Measurements from ENCODE around the gene SYNPO2. TPM values are rescaled to one million over a fixed set of nuclear protein-coding genes. Genes with fewer than 3 reads are reported as not detected.

Gene SYNPO2
- total RNA-seq, 1 experiment from 2014 or later = 0.28 TPM

- no TSS peak for BruUV-seq (replicated peaks)
- Histone ChIP-seq H3K36me3 (ENCODE audit: control insufficient read depth, insufficient read depth, low read length) (no peaks in the 10 kb centered on the region), H3K27me3 (ENCODE audit: control insufficient read depth, insufficient read depth, low read length) (no peaks in the 10 kb centered on the region), H3K4me3 (ENCODE audit: low read depth in 2 of 2, low read length in 2 of 2) (no peak overlapping the region), H3K27ac (ENCODE audit: low read length) (no peak overlapping the region), H3K4me1 (ENCODE audit: control insufficient read depth, insufficient read depth, low read length) (no peaks in the 10 kb centered on the region), H3K9me3 (ENCODE audit: control insufficient read depth, insufficient read depth, low read depth, low read length) (no peaks in the 10 kb centered on the region)
- TF ChIP-seq CTCF (IDR thresholded peaks at IDR 0.05) = no peak
- TF ChIP-seq POLR2AphosphoS5 (IDR thresholded peaks at IDR 0.05; ENCODE audit: low read depth, low read length) = no peak
- TF ChIP-seq REST (IDR thresholded peaks at IDR 0.05; ENCODE audit: insufficient read depth in 1 of 2, low read depth in 2 of 2, low read length in 1 of 2) = no peak
- TF ChIP-seq TCF7L2 (IDR thresholded peaks at IDR 0.05; ENCODE audit: low read depth, low read length) = no peak
- in situ Hi-C loops (cut with HindIII; ENCODE audit: low pct_unique_long_range_greater_than_20kb, low sequenced_read_pairs) = no loop called here
- no peak for DNase-seq (ENCODE audit: low read depth, low spot score)
- no peak for ATAC-seq
- intact Hi-C loops (cut with micrococcal nuclease; ENCODE audit: unreplicated experiment) = no loop called here
- ChIA-PET POLR2A (no interaction called here), CTCF (no interaction called here)
Measured at GRCh38 chr4:119106036-119107000, 217.7 kb downstream of the SYNPO2 start.

GRCh38 chr4:119110121-119110520 is 221.5 kb downstream of the SYNPO2 start:
- TF ChIP-seq REST (IDR thresholded peaks at IDR 0.05; ENCODE audit: insufficient read depth in 1 of 2, low read depth in 2 of 2, low read length in 1 of 2) = no peak
- no peak for TF ChIP-seq TCF7L2 (IDR thresholded peaks at IDR 0.05; ENCODE audit: low read depth, low read length)
- TF ChIP-seq CTCF (IDR thresholded peaks at IDR 0.05) = no peak
- TF ChIP-seq SIN3A (IDR thresholded peaks at IDR 0.05; ENCODE audit: borderline replicate concordance, insufficient read depth, low read depth, low read length) = no peak
- no peak for TF ChIP-seq POLR2AphosphoS5 (IDR thresholded peaks at IDR 0.05; ENCODE audit: low read depth, low read length)
- ATAC-seq (no peak), DNase-seq (ENCODE audit: low read depth, low spot score) (no peak)
- Histone ChIP-seq H3K27ac (ENCODE audit: low read length) (no peak overlapping the region), H3K9me3 (ENCODE audit: control insufficient read depth, insufficient read depth, low read depth, low read length) (no peaks in the 10 kb centered on the region), H3K36me3 (ENCODE audit: control insufficient read depth, insufficient read depth, low read length) (no peaks in the 10 kb centered on the region), H3K4me3 (ENCODE audit: low read depth in 2 of 2, low read length in 2 of 2) (no peak overlapping the region), H3K27me3 (ENCODE audit: control insufficient read depth, insufficient read depth, low read length) (no peaks in the 10 kb centered on the region), H3K4me1 (ENCODE audit: control insufficient read depth, insufficient read depth, low read length) (no peaks in the 10 kb centered on the region)
- ChIA-PET POLR2A (no interaction called here), CTCF (no interaction called here)
- in situ Hi-C loops (cut with HindIII; ENCODE audit: low pct_unique_long_range_greater_than_20kb, low sequenced_read_pairs) = no loop called here
- intact Hi-C loops (cut with micrococcal nuclease; ENCODE audit: unreplicated experiment) = no loop called here
- no TSS peak for BruUV-seq (replicated peaks)
